Astrocyte (in vitro differentiated cells and primary cell): ENCODE measurements around the gene KYNU.

ENCODE experiments used
- EZH2 ChIP-seq: IDR thresholded peaks from 2 replicates; pipeline ENCODE4 v1.6.1; 2012; ENCODE audit warnings: mild to moderate bottlenecking, low read length, inconsistent platforms; ENCODE audit not compliant: insufficient read depth
- TF ChIP-seq, protein P1 (sequence below): IDR thresholded peaks from 2 replicates; pipeline ENCODE4 v1.5.1; 2011; ENCODE audit warnings: low read depth, mild to moderate bottlenecking, inconsistent platforms, low read length, moderate library complexity; ENCODE audit not compliant: insufficient read depth

DNA sequence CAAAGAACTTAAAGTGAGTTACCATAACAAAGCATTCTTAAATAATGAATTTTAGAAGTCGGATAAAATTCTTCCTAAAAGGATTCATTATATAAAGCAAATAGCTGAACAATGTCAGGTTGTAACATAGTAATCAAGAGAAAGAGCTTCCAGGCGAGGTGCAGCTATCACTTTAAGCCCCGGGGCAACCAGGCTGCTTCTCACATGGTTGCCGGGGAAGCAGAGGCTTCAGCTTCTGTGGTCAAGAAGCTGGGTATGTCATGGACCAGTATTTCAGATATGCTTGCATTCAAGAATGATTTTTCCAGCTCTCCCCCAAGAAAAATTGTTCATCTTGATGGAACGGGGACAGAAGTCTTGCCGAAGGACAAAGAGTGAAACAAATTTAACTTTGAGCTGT is 23.6 kb upstream of the KYNU start:
- no peak for TF ChIP-seq EZH2
- TF ChIP-seq, protein P1, sequence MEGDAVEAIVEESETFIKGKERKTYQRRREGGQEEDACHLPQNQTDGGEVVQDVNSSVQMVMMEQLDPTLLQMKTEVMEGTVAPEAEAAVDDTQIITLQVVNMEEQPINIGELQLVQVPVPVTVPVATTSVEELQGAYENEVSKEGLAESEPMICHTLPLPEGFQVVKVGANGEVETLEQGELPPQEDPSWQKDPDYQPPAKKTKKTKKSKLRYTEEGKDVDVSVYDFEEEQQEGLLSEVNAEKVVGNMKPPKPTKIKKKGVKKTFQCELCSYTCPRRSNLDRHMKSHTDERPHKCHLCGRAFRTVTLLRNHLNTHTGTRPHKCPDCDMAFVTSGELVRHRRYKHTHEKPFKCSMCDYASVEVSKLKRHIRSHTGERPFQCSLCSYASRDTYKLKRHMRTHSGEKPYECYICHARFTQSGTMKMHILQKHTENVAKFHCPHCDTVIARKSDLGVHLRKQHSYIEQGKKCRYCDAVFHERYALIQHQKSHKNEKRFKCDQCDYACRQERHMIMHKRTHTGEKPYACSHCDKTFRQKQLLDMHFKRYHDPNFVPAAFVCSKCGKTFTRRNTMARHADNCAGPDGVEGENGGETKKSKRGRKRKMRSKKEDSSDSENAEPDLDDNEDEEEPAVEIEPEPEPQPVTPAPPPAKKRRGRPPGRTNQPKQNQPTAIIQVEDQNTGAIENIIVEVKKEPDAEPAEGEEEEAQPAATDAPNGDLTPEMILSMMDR, result no peak
